HepG2 (cell line): ENCODE data around the gene CARS1. TPM values are rescaled to one million over a fixed set of nuclear protein-coding genes. Genes with fewer than 3 reads are reported as not detected.

ENCODE experiments used
- ATAC-seq: fragments of 200-7000 bp; cut with Tn5 transposase; 3 replicates; pipeline ENCODE4 v1.9.1; 2020; ENCODE audit warnings: mild to moderate bottlenecking, moderate library complexity
- BruUV-seq: library from RNA; stranded (reverse); fragments of 400-500 nt; replicated peaks from 2 replicates; lab custom pipeline; 2021; lab: Mats Ljungman, UMichigan
- CTCF ChIA-PET: fragments of 300-600 bp; formaldehyde crosslinking; extraction: SDS; loops from one replicate; lab custom pipeline; 2021; ENCODE audit warnings: low total read pairs, inconsistent platforms, low intra/inter-chr PET ratio; lab: Yijun Ruan, JAX
- POLR2A ChIA-PET: fragments of 350-600 bp; sonication (Branson Sonifier 250); formaldehyde crosslinking; loops from one replicate; lab custom pipeline; 2020; ENCODE audit warnings: antibody characterized with exemption, inconsistent platforms; lab: Yijun Ruan, JAX
- DNase-seq: peaks from one replicate; pipeline ENCODE4 v3.0.0-alpha.2; 2015; ENCODE audit warnings: low spot score
- FAIRE-seq: peaks from 3 replicates; lab custom pipeline; 2011; peaks lifted over from hg19 to GRCh38; lab: Jason Lieb, UNC
- H2AFZ ChIP-seq: one replicate; pipeline ENCODE4 v1.6.1; 2011; ENCODE audit warnings: low read length, inconsistent platforms
- H3K27ac ChIP-seq: fragments of 300-600 bp; 3 replicates; pipeline ENCODE4 v1.8.0; 2011; ENCODE audit warnings: mixed run types, mild to moderate bottlenecking, mixed read lengths, low read length, inconsistent platforms; ENCODE audit not compliant: insufficient read depth; ENCODE audit errors: extremely low read length
- H3K27me3 ChIP-seq, 2 experiments: fragments of 200-600 bp in 1 of 2; 2 replicates in 1 of 2; 3 replicates in 1 of 2; pipeline versions ENCODE4 v1.6.0 to v1.8.0; 2011; ENCODE audit warnings: low read length in 2 of 2, mild to moderate bottlenecking in 2 of 2, moderate library complexity in 2 of 2, inconsistent platforms in 1 of 2; ENCODE audit not compliant: insufficient read depth in 2 of 2, control insufficient read depth in 1 of 2
- H3K36me3 ChIP-seq, 2 experiments: fragments of 200-600 bp in 1 of 2; replicated peaks in 1 of 2; 2 replicates in 1 of 2; 3 replicates in 1 of 2; pipeline versions ENCODE4 v1.5.1 to v1.8.0; 2011; ENCODE audit warnings: low read length in 2 of 2, inconsistent platforms in 1 of 2; ENCODE audit not compliant: insufficient read depth in 2 of 2, control insufficient read depth in 1 of 2
- H3K4me1 ChIP-seq: 2 replicates; pipeline ENCODE4 v1.5.1; 2012; ENCODE audit warnings: low read length, inconsistent platforms; ENCODE audit not compliant: insufficient read depth
- H3K4me2 ChIP-seq: 2 replicates; pipeline ENCODE4 v1.6.0; 2011; ENCODE audit warnings: low read depth, low read length, inconsistent platforms
- H3K4me3 ChIP-seq, 3 experiments: fragments of 200-600 bp in 1 of 3; sonication (generic), shearing (Covaris generic) in 1 of 3; replicated peaks in 1 of 3; 2 replicates each; pipeline ENCODE4 v1.5.1; 2011 to 2016; ENCODE audit warnings: low read length in 3 of 3, inconsistent platforms in 2 of 3, low read depth in 2 of 3, mild to moderate bottlenecking in 2 of 3, control low read depth in 1 of 3, mixed read lengths in 1 of 3; ENCODE audit not compliant: insufficient read depth in 1 of 3
- H3K79me2 ChIP-seq: one replicate; pipeline ENCODE4 v1.6.1; 2011; ENCODE audit warnings: low read length, inconsistent platforms; ENCODE audit not compliant: insufficient read depth
- H3K9ac ChIP-seq: 2 replicates; pipeline ENCODE4 v1.6.0; 2011; ENCODE audit warnings: mild to moderate bottlenecking, low read depth, low read length, inconsistent platforms; ENCODE audit not compliant: insufficient read depth
- H3K9me3 ChIP-seq: 2 replicates; pipeline ENCODE4 v1.5.1; 2012; ENCODE audit warnings: mild to moderate bottlenecking, low read length
- H4K20me1 ChIP-seq: 2 replicates; pipeline ENCODE4 v1.6.0; 2011; ENCODE audit warnings: inconsistent platforms, mild to moderate bottlenecking, low read length, moderate library complexity; ENCODE audit not compliant: insufficient read depth
- CCDC6 ChIP-seq: sonication (generic); formaldehyde crosslinking; IDR thresholded peaks from 2 replicates; pipeline ENCODE4 v1.8.1; 2022; ENCODE audit warnings: mild to moderate bottlenecking, missing genetic modification reagents, moderate library complexity
- GLI4 ChIP-seq: sonication (generic); formaldehyde crosslinking; IDR thresholded peaks from 2 replicates; pipeline ENCODE4 v1.5.1; 2020; ENCODE audit warnings: missing genetic modification reagents, mild to moderate bottlenecking, moderate library complexity, borderline replicate concordance
- GZF1 ChIP-seq: sonication (generic); formaldehyde crosslinking; IDR thresholded peaks from 2 replicates; pipeline ENCODE4 v1.5.1; 2020; ENCODE audit warnings: mild to moderate bottlenecking, missing genetic modification reagents
- HNRNPL ChIP-seq: fragments of 200-400 bp; formaldehyde crosslinking; IDR thresholded peaks from 2 replicates; pipeline ENCODE4 v1.6.1; 2017; ENCODE audit warnings: mild to moderate bottlenecking, low read depth, low read length
- KDM2A ChIP-seq: sonication (generic); formaldehyde crosslinking; IDR thresholded peaks from 2 replicates; pipeline ENCODE4 v1.4.0; 2020; ENCODE audit warnings: low read depth, missing genetic modification reagents, borderline replicate concordance
- PCBP2 ChIP-seq: fragments of 200-400 bp; formaldehyde crosslinking; optimal IDR thresholded peaks from 2 replicates; pipeline ENCODE3; 2018; ENCODE audit warnings: low read length, low read depth; ENCODE audit not compliant: poor library complexity, severe bottlenecking
- PRDM10 ChIP-seq: sonication (generic); formaldehyde crosslinking; IDR thresholded peaks from 2 replicates; pipeline ENCODE4 v1.4.0; 2020; ENCODE audit warnings: low read depth, missing genetic modification reagents
- PRDM15 ChIP-seq: sonication (generic); formaldehyde crosslinking; IDR thresholded peaks from 2 replicates; pipeline ENCODE4 v1.4.0; 2020; ENCODE audit warnings: missing genetic modification reagents
- TGIF2 ChIP-seq: IDR thresholded peaks from 2 replicates; pipeline ENCODE4 v1.6.1; 2016; ENCODE audit warnings: control low read depth, missing compliant biosample characterization
- TP53 ChIP-seq: sonication (generic); formaldehyde crosslinking; conservative IDR thresholded peaks from 2 replicates; pipeline ENCODE4 v1.4.0; 2020; ENCODE audit warnings: missing genetic modification reagents
- ZBTB37 ChIP-seq: sonication (generic); formaldehyde crosslinking; IDR thresholded peaks from 2 replicates; pipeline ENCODE4 v1.4.0; 2020; ENCODE audit warnings: mild to moderate bottlenecking, missing genetic modification reagents
- ZC3H4 ChIP-seq: sonication (generic); formaldehyde crosslinking; IDR thresholded peaks from 2 replicates; pipeline ENCODE4 v1.4.0; 2020; ENCODE audit warnings: missing genetic modification reagents, borderline replicate concordance
- ZNF263 ChIP-seq: sonication (generic); formaldehyde crosslinking; IDR thresholded peaks from 2 replicates; pipeline ENCODE4 v1.4.0; 2020; ENCODE audit warnings: missing genetic modification reagents
- ZNF382 ChIP-seq: sonication (generic); formaldehyde crosslinking; IDR thresholded peaks from 2 replicates; pipeline ENCODE4 v1.5.0; 2020; ENCODE audit warnings: missing genetic modification reagents, mild to moderate bottlenecking, borderline replicate concordance
- ZSCAN12 ChIP-seq: sonication (generic); formaldehyde crosslinking; IDR thresholded peaks from 2 replicates; pipeline ENCODE4 v1.9.0; 2021; ENCODE audit warnings: mild to moderate bottlenecking, missing genetic modification reagents
- ZSCAN21 ChIP-seq: sonication (generic); formaldehyde crosslinking; IDR thresholded peaks from 2 replicates; pipeline ENCODE4 v1.8.0; 2022; ENCODE audit warnings: mild to moderate bottlenecking, missing genetic modification reagents, moderate library complexity, borderline replicate concordance
- WGBS: methylation state at CpG from one replicate; pipeline ENCODE4 v1.1.6; 2017; ENCODE audit warnings: low lambda C conversion rate; 5-methylcytosine and 5-hydroxymethylcytosine counted together
- in situ Hi-C: cut with HindIII; loops from 2 replicates; pipeline ENCODE4 v1.10.0; 2017; ENCODE audit warnings: low pct_unique_long_range_greater_than_20kb; ENCODE audit not compliant: extremely low pct_ligation_motif_present
- intact Hi-C: fragments of 100-400 bp; cut with micrococcal nuclease; formaldehyde crosslinking; loops from one replicate; pipeline ENCODE4 v1.10.0; 2022; ENCODE audit not compliant: unreplicated experiment
- polyA plus RNA-seq, 8 experiments: library from polyadenylated mRNA; depleted of rRNA in 3 of 8; stranded (reverse) in 7 of 8; unstranded in 1 of 8; fragments of >200 nt; fragmentation: Illumina TruSeq in 4 of 8; extraction: Trizol in 4 of 8; gene quantifications; 2 replicates each; pipeline versions ENCODE4 v1.2.1 to v1.2.3, GENCODE V29; 2011 to 2016; ENCODE audit warnings: low read depth in 4 of 8, missing spikeins in 1 of 8, mixed read lengths in 1 of 8; ENCODE audit not compliant: insufficient read depth in 1 of 8
- total RNA-seq, 5 experiments: library from RNA; depleted of rRNA; stranded (reverse); fragments of >200 nt; fragmentation: Illumina TruSeq; extraction: Trizol; gene quantifications; 2 replicates each; pipeline ENCODE4 v1.2.3, GENCODE V29; 2016; ENCODE audit warnings: low read depth in 1 of 5

CARS1 gene
- total and polyA plus RNA-seq, 2 of the 13 experiments (the other 11 are each of a cell fraction or from before 2014, with no cell fraction given), result 33.8 to 47.0 TPM

GRCh38 chr11:3087373-3087772, 30.1 kb upstream of the CARS1 start:
- Histone ChIP-seq H3K4me3 (peak overlapping the region; percentile 32 to 56 (median 47); a peak in 5 of 6 replicates), H3K27me3 (peaks cover 4 to 32% of the 10 kb centered on the region in 2 experiments), H3K4me1 (peaks cover 39% of the 10 kb centered on the region), H3K4me2 (peak overlapping the region; percentile 70), H4K20me1 (no peaks in the 10 kb centered on the region), H3K9me3 (no peaks in the 10 kb centered on the region), H3K9ac (peak overlapping the region; percentile 12; the same call in 1 of the 2 replicates), H3K36me3 (no peaks in the 10 kb centered on the region), H3K27ac (no peak overlapping the region), H2AFZ (no peak overlapping the region), H3K79me2 (no peaks in the 10 kb centered on the region)
- in situ Hi-C loops, result no loop called here
- 36% methylated on average over 5 of the region's 11 CpGs for WGBS
- CTCF ChIA-PET, result no interaction called here
- BruUV-seq, result no TSS peak
- ATAC-seq (no peak), DNase-seq (no peak), FAIRE-seq (no peak)
- POLR2A ChIA-PET, result interaction anchor here (1.0 kb wide), 1 partner anchor 95 kb away, joined by 3 read pairs; the partner anchor contains the start of gene NAP1L4
- intact Hi-C loops, result loop anchor here (1.0 kb wide), 1 partner anchor 50 kb away; no protein-coding TSS in a partner anchor
- TF ChIP-seq ZNF263 (CRISPR knock-in tag) (no peak), GLI4 (no peak), HNRNPL (0 out of 2 replicates have a peak, but pooled peaks have one; percentile 4), GZF1 (0 out of 2 replicates have a peak, but pooled peaks have one; percentile 2), ZSCAN12 (CRISPR knock-in tag) (no peak), TP53 (CRISPR knock-in tag) (no peak), ZNF382 (CRISPR knock-in tag) (no peak), PCBP2 (no peak), KDM2A (CRISPR knock-in tag) (0 out of 2 replicates have a peak, but pooled peaks have one; percentile 1), ZBTB37 (CRISPR knock-in tag) (no peak), PRDM10 (CRISPR knock-in tag) (no peak), ZC3H4 (CRISPR knock-in tag) (no peak), TGIF2 (CRISPR knock-in tag) (no peak), CCDC6 (CRISPR knock-in tag) (no peak), PRDM15 (no peak), ZSCAN21 (CRISPR knock-in tag) (no peak)
